ENCODE measurements around the gene ZNF747.
"Not testable (repeated sequence)": the region's sequence is repeated elsewhere in the genome, so short reads cannot be mapped to it uniquely, and the experiment has no call there.

Gene ZNF747

GRCh38 chr16:30557957-30558788 is 23.5 kb upstream of the ZNF747 start, which contains the start of gene ZNF764:
TSS of gene ZNF764 (minus strand) at chr16:30558374. CDS start at chr16:30558182, 192 bp downstream.
- DNase-seq (ENCODE audit: low read depth): peak; percentile 93

GRCh38 chr16:30557707-30557956 is 23.0 kb upstream of the ZNF747 start:
- no peak for DNase-seq (ENCODE audit: low read depth)

- no peak for DNase-seq (ENCODE audit: low read depth)
Observed at GRCh38 chr16:30556125-30556473, 21.4 kb upstream of the ZNF747 start.

- no peak for DNase-seq (ENCODE audit: low read depth)
Observed at GRCh38 chr16:30555315-30556124, 20.9 kb upstream of the ZNF747 start.

GRCh38 chr16:30554557-30555314 is 20.1 kb upstream of the ZNF747 start:
- DNase-seq (ENCODE audit: low read depth): no peak

GRCh38 chr16:30553393-30553899 is 18.8 kb upstream of the ZNF747 start:
- DNase-seq (ENCODE audit: low read depth): no peak

- no peak for DNase-seq (ENCODE audit: low read depth)
Observed at GRCh38 chr16:30552956-30553355, 18.3 kb upstream of the ZNF747 start.

- peak; percentile 64 for DNase-seq (ENCODE audit: low read depth)
Observed at GRCh38 chr16:30551781-30552180, 17.1 kb upstream of the ZNF747 start.

- DNase-seq (ENCODE audit: low read depth): no peak
Observed at GRCh38 chr16:30548416-30549253, 14.0 kb upstream of the ZNF747 start.

GRCh38 chr16:30546115-30546514 is 11.5 kb upstream of the ZNF747 start:
- no peak for DNase-seq (ENCODE audit: low read depth)

GRCh38 chr16:30543067-30543466 is 8.4 kb upstream of the ZNF747 start:
- no peak for DNase-seq (ENCODE audit: low read depth)

- DNase-seq (ENCODE audit: low read depth): no peak
Observed at GRCh38 chr16:30541502-30542329, 7.1 kb upstream of the ZNF747 start.

GRCh38 chr16:30540916-30541464 is 6.3 kb upstream of the ZNF747 start:
- DNase-seq (ENCODE audit: low read depth): not testable (repeated sequence)

GRCh38 chr16:30539986-30540526 is 5.4 kb upstream of the ZNF747 start:
- not testable (repeated sequence) for DNase-seq (ENCODE audit: low read depth)

GRCh38 chr16:30539000-30539964 is 4.6 kb upstream of the ZNF747 start:
- DNase-seq (ENCODE audit: low read depth): no peak

- not testable (repeated sequence) for DNase-seq (ENCODE audit: low read depth)
Observed at GRCh38 chr16:30536391-30537024, 1.9 kb upstream of the ZNF747 start.

GRCh38 chr16:30535777-30536190 is 1.1 kb upstream of the ZNF747 start:
- peak; percentile 41 for DNase-seq (ENCODE audit: low read depth)

- DNase-seq (ENCODE audit: low read depth): no peak
Observed at GRCh38 chr16:30535106-30535776, 583 bp upstream of the ZNF747 start.

All from T follicular helper cell (primary cell).